Retinal pigment epithelial cell (primary cell): ENCODE results near the gene BLVRB.
A peak's percentile ranks its signal among the peaks of the same experiment; 100 is the strongest.

Experiments used
- DNase-seq: peaks from one replicate; pipeline ENCODE4 v3.0.0-alpha.2; 2010; ENCODE audit warnings: low read depth
- H3K4me3 ChIP-seq: 2 replicates; pipeline ENCODE4 v1.5.1; 2011; ENCODE audit warnings: mild to moderate bottlenecking, low read length, control low read depth, moderate library complexity
- TF ChIP-seq, protein P1 (sequence below): conservative IDR thresholded peaks from 2 replicates; pipeline ENCODE4 v1.5.1; 2011; ENCODE audit warnings: low read depth, low read length, control low read depth, inconsistent platforms

Gene BLVRB

DNA sequence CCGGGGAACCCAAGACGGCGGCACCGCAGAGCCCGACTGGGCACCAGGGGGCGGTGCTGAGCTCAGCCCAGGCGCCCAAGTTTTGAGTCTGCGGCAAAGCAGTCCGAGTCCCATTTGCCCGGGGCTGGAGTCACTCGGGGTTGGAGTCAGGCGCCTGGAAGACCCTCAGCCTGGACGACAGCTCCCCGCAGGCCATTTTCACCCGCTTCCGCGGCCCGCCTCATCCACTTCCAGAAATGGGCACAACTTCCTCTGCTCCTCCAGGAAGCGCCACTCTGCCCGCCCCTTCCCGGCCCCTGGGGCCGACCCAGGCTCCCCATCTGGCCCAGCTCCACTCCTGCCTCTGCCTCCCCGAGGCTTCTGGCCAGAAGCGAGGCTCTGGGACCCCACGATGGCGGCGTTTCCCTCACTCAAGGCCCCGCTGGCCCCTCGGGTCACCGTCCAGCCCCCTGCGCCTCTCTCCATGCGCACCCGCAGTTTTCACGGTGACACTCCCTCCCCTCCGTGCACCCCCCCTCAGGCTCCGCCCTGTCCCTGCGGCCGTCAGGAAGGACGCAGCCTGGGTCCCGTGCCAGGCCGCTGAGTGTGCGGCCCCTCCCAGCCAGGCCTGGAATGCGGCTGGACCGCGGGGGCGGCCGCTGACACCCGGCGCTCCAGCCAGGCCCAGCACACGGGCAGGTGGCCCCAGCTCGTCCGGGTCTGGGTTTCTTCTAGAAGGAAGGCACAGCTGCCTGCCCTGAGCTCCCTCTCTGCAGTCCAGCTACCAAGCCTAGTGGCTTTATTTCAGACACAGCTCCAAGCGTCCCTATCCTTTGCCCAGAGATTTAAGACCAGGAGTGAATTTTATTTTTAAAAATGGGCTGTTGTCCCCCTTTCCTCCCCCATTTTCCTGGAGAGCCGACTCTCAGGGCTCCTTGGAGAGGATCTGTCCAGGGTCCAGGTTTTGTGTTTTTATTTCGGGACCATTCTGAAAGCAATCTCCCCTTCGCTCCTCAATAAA, 44.5 kb downstream of the BLVRB start:
- TF ChIP-seq, protein P1, sequence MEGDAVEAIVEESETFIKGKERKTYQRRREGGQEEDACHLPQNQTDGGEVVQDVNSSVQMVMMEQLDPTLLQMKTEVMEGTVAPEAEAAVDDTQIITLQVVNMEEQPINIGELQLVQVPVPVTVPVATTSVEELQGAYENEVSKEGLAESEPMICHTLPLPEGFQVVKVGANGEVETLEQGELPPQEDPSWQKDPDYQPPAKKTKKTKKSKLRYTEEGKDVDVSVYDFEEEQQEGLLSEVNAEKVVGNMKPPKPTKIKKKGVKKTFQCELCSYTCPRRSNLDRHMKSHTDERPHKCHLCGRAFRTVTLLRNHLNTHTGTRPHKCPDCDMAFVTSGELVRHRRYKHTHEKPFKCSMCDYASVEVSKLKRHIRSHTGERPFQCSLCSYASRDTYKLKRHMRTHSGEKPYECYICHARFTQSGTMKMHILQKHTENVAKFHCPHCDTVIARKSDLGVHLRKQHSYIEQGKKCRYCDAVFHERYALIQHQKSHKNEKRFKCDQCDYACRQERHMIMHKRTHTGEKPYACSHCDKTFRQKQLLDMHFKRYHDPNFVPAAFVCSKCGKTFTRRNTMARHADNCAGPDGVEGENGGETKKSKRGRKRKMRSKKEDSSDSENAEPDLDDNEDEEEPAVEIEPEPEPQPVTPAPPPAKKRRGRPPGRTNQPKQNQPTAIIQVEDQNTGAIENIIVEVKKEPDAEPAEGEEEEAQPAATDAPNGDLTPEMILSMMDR, result peak; percentile 97
- DNase-seq, result peak; percentile 68
- H3K4me3 ChIP-seq, result peak overlapping the region; percentile 65

- H3K4me3 ChIP-seq, result peak overlapping the region; percentile 65
- no peak for DNase-seq
- TF ChIP-seq, protein P1, result no peak
Observed at GRCh38 chr19:40420451-40420765, 45.1 kb downstream of the BLVRB start.

- no peak overlapping the region for H3K4me3 ChIP-seq
- TF ChIP-seq, protein P1, result no peak
- no peak for DNase-seq
Observed at GRCh38 chr19:40419780-40420179, 45.8 kb downstream of the BLVRB start.

DNA sequence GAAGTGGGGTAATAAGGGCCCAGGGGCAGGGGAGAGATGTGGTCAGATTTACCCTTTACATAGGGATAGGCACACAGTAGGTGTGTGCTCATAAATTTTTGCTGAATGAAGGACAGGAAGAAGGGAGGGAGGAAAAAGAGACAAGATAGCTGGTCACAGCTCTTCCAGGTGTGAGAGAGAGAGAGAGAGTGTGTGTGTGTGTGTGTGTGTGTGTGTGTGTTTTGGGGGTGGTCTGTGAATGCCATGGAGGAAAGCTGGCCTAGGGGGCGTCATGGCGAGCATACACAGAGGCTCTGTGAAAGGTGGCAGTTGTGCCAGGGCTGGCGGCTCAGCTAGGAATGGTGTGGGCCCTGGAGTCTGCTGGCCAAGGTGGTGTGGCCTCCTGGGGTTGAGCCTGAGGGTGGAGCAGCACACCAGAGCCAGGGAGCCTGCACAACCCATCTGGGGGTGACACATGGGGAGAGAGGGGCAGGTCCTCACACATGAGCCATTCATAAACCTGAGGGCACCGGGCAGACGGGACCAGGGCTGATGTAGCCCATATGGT, 46.4 kb downstream of the BLVRB start:
- DNase-seq, result no peak
- TF ChIP-seq, protein P1, result no peak
- no peak overlapping the region for H3K4me3 ChIP-seq

GRCh38 chr19:40418040-40418439, 47.5 kb downstream of the BLVRB start:
- TF ChIP-seq, protein P1, result no peak
- no peak for DNase-seq
- H3K4me3 ChIP-seq, result no peak overlapping the region

- TF ChIP-seq, protein P1, result no peak
- H3K4me3 ChIP-seq, result no peak overlapping the region
- no peak for DNase-seq
Observed at GRCh38 chr19:40417643-40417981, 47.9 kb downstream of the BLVRB start.
